HG02798 (cell line): ENCODE data around the gene SRCAP.

Experiments
- ATAC-seq: cut with Tn5 transposase; IDR thresholded peaks from one replicate; pipeline ENCODE4 v1.9.1; 2021; ENCODE audit warnings: mild to moderate bottlenecking; ENCODE audit not compliant: unreplicated experiment, poor library complexity

SRCAP gene

DNA sequence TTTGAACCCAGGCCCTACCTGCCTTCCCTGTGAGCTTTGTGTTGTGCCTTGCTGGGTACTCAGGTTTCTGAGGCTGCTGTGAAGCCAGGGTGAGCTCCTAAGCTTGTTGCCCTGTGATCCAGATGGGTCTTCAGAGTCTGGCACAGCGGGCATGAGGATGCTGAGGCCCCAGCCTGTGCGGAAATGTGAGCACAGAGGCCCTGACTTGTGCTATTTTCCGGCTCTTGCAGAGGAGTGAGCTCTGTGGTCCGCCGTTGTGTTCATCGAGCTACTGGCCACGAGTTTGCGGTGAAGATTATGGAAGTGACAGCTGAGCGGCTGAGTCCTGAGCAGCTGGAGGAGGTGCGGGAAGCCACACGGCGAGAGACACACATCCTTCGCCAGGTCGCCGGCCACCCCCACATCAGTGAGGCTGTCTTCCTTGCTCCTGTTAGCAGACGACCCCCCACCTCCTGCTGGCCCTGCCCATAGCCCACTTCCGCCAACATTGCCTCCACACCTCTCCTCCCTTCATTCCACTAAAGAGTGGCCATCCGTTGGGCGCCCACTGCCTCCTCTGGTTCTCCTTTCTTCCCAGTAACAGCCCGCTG, 52.0 kb downstream of the SRCAP start:
- ATAC-seq: no peak

DNA sequence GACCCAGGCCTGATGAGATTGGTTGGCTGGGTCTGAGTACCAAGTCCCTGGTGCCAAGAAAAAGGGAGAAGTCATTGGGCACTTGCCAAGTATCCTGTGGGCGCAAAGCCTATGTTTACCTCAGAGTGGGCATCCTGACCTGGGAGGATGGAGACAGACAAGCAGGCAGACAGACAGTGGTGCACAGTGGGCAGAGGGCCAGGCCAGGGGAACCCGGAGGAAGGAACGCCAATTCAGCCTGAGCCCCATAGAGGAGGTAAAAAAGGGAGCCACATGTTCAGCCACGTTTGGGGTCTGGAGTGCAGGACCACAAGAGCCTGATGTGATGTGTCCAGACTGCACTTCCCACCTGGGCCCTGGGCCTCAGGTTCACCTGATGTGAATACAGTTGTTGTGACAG, 54.6 kb downstream of the SRCAP start:
- no peak for ATAC-seq

DNA sequence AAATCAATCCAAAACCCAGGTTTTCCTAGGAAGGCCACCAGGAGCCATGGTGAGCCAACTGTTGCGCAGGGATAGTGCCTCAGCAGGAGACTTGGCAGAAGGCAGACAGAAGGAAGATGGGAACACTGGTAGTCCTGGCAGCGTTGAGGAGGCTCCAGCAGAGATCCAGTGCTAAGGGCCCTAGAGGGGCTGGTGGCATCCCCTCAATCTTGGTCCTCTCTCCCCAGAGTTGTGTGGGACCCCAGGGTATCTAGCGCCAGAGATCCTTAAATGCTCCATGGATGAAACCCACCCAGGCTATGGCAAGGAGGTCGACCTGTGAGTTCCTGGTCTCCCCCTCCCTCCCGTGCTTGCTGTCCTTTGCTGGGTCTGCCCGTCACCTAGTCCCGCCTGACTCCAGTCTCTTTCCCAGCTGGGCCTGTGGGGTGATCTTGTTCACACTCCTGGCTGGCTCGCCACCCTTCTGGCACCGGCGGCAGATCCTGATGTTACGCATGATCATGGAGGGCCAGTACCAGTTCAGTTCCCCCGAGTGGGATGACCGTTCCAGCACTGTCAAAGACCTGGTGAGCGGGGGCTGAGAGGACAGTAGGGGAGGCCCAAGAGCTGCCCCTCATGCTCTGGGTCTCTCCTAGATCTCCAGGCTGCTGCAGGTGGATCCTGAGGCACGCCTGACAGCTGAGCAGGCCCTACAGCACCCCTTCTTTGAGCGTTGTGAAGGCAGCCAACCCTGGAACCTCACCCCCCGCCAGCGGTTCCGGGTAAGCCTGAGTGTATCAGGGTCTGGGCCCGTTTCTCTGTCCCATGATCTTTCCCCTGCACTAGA, 57.2 kb downstream of the SRCAP start:
- ATAC-seq: no peak

DNA sequence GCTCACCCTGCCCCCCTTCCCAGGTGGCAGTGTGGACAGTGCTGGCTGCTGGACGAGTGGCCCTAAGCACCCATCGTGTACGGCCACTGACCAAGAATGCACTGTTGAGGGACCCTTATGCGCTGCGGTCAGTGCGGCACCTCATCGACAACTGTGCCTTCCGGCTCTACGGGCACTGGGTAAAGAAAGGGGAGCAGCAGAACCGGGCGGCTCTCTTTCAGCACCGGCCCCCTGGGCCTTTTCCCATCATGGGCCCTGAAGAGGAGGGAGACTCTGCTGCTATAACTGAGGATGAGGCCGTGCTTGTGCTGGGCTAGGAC, 57.8 kb downstream of the SRCAP start:
- ATAC-seq: no peak

DNA sequence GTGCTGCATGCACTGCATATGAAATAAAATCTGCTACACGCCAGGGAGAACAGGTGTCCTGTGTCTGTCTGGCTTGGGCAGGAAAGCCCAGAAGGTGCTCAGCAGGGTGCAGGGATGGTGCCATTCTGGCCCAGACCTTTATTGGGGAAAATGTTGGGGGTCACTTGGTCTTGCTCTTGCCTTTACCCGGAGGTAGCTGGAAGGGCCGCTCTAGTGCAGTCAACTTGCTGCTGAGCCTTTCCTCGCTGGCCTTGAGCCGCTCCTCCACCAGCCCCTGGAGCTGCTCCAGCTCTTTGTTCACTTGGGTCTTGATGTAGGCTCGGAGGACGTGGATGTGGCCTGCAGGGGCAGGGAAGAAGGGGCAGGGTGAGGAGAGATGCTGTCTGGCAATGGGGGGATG, 58.3 kb downstream of the SRCAP start:
- ATAC-seq: no peak

- no peak for ATAC-seq
Measured at GRCh38 chr16:30758988-30759491, 60.1 kb downstream of the SRCAP start.

DNA sequence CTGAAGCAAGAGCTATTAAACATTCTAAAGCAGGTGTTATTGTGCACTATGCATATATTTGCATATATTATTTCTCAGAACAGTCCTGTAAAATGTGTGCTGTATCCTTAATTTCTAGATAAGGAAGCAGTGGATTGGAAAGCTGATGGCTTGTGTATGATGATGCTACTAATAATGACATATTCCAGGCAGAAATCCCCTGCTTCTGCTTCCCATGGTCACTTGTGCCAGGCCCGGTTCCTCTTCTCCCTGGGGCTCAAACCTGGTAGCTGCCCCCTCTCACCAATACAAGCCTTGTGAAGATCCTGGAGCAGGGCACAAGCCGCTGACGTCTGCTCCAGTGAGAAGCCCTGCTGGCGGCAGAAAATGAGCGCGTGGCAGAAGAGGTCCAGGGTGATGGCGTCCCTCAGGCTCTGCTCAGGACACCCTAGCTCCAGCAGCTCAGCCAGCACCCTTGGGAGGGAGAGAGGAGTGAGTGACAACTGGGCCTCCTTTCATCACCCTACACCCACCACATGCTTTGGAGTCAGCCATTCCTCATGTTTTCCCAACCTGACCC, 61.1 kb downstream of the SRCAP start:
- no peak for ATAC-seq

- ATAC-seq: no peak
Measured at GRCh38 chr16:30760577-30761426, 61.8 kb downstream of the SRCAP start.

DNA sequence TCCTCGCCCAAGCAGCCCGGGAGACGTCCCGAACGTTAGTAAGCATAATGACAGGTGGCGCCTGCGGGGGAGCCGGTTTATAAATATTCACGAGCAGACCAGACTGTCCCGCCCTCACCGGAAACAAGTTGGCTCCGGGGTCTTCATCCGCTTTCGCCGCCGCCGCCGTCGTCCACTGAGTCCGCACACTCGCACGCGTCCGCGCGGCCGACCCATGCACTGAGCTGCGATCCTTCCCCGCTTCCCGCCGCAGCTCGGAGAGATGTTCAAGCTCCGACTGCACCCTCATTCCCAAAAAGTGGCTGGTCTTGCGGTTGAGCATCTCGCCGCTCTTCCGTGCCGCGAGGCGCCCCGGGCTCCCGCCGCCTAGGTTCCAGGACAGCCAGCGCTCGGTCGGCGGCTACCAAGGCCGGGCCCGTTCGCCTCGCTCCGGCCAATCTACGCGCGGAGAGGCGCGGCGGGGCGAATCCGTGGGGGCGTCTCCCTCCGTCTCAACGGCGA, 62.5 kb downstream of the SRCAP start:
- ATAC-seq: peak; percentile 30

GRCh38 chr16:30761928-30762902, 63.2 kb downstream of the SRCAP start, which contains the start of the genes CFAP119 and RNF40:
CFAP119 (minus strand) TSS chr16:30762062; CDS start chr16:30761748, 314 bp downstream.
RNF40 (plus strand) TSS chr16:30762322; CDS start chr16:30762546, 224 bp downstream.
- ATAC-seq: peak; percentile 91

GRCh38 chr16:30762991-30763725, 64.2 kb downstream of the SRCAP start:
- no peak for ATAC-seq

GRCh38 chr16:30764086-30764485, 65.1 kb downstream of the SRCAP start:
- ATAC-seq: no peak

DNA sequence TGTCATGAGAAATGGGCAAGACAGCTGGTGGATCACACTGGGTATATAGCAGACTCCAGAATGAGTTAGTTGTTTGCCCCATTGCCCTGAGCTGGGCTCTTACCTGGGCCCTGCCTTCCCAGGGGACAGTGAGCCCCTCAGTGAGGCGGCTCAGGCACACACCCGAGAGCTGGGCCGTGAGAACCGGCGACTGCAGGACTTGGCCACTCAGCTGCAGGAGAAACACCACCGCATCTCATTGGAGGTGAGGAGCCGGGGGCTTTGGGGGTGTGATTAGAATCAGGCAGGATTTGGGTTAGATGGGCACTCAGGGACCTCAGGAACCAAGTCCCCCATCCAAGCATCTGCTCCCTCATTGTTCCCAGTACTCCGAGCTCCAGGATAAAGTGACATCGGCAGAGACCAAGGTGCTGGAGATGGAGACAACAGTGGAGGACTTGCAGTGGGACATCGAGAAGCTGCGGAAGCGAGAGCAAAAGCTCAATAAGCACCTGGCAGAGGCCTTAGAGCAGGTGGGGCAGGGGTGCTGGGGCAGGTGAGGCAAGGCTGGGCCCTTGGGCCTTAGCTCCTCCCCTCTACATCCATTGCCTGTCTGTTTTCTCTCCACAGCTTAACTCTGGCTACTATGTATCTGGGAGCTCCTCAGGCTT, 66.0 kb downstream of the SRCAP start:
- ATAC-seq: no peak

GRCh38 chr16:30766206-30766932, 67.4 kb downstream of the SRCAP start:
- no peak for ATAC-seq

GRCh38 chr16:30766933-30767284, 67.9 kb downstream of the SRCAP start:
- no peak for ATAC-seq

GRCh38 chr16:30767767-30768465, 68.9 kb downstream of the SRCAP start:
- no peak for ATAC-seq
